HG03108 (cell line): ENCODE measurements around the gene REEP1.
A peak's percentile ranks its signal among the peaks of the same experiment; 100 is the strongest.
"Not testable (repeated sequence)": the region's sequence is repeated elsewhere in the genome, so short reads cannot be mapped to it uniquely, and the experiment has no call there.

Experiments
- ATAC-seq: cut with Tn5 transposase; IDR thresholded peaks from one replicate; pipeline ENCODE4 v1.9.1; 2021; ENCODE audit warnings: moderate library complexity; ENCODE audit not compliant: unreplicated experiment

The REEP1 gene

DNA sequence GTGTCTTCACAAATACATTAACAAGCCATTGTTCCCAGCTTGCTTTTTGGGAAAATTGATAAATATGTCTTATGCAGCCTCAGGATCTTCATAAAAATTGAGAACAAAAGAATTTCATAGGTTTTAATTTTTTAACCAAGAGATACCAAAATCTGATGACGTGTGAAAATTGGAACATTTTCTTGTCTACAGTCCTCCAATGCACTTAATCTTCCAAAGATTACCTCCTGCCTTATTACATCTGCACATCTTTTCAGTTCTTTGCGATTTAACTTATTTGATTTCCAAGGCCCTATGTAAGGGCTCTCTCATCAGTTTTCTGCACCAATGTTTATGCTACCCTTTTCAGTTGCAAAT is 135.1 kb downstream of the REEP1 start:
- ATAC-seq = no peak

- ATAC-seq = no peak
Measured at GRCh38 chr2:86201671-86202335, 135.6 kb downstream of the REEP1 start.

DNA sequence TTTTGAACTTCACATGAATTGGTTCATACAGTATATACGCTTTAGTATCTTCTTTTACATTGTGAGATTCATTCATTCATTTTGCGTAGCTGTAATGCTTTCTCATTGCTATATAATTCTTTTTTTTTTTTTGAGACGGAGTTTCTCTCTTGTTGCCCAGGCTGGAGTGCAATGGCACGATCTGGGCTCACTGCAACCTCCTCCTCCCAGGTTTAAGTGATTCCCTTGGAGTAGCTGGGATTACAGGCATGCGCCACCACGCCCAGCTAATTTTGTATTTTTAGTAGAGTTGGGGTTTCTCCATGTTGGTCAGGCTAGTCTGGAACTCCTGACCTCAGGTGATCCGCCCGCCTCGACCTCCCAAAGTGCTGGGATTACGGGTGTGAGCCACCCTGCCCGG is 136.9 kb downstream of the REEP1 start:
- not testable (repeated sequence) for ATAC-seq

GRCh38 chr2:86199834-86200177 is 137.6 kb downstream of the REEP1 start:
- no peak for ATAC-seq

DNA sequence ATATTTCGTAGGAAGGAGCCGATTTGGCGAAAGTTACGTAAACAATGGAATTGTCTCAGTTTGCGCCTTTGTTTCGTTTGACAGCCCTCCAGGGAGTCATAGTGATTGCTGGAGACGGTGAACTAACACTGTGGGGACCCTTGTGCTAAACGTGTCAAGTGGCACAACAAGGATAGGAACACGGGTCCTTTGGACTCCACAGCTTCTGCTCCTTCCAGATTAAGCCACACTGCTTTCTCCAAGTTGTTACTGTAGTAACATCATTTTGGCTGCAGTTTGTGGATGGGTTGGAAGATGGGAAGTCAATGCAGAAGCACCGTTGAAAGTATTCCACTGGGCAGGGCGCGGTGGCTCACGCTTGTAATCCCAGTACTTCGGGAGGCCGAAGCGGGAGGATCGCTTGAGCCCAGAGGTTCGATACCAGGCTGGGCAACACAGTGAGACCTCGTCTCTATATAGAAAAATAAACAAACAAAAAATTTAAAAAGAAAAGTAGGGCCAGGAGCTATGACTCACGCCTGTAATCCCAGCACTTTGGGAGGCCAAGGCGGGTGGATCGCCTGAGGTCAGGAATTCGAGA is 141.5 kb downstream of the REEP1 start:
- ATAC-seq = no peak

- peak; percentile 84 for ATAC-seq
Measured at GRCh38 chr2:86195055-86195807, 142.2 kb downstream of the REEP1 start, which contains the start of gene IMMT. Gene IMMT, minus strand, starts transcription at chr2:86195462. Its CDS starts 80 bp downstream, at chr2:86195382.

DNA sequence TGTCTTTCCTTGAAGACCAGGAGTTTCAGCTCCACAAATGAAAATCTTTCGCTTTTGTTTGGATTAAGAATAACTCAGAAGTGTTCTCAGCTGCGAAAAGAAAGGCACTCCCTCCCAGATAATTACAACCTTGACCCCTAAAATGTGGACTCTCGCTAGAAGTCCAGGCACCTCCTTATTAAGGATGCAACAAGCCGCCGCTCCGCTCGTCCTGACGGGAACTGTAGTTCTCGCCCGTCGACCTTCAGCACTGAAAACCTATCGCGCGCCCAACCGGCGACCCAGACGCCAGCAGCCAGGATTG is 142.7 kb downstream of the REEP1 start:
- ATAC-seq = no peak

- no peak for ATAC-seq
Measured at GRCh38 chr2:86193901-86194567, 143.4 kb downstream of the REEP1 start.

DNA sequence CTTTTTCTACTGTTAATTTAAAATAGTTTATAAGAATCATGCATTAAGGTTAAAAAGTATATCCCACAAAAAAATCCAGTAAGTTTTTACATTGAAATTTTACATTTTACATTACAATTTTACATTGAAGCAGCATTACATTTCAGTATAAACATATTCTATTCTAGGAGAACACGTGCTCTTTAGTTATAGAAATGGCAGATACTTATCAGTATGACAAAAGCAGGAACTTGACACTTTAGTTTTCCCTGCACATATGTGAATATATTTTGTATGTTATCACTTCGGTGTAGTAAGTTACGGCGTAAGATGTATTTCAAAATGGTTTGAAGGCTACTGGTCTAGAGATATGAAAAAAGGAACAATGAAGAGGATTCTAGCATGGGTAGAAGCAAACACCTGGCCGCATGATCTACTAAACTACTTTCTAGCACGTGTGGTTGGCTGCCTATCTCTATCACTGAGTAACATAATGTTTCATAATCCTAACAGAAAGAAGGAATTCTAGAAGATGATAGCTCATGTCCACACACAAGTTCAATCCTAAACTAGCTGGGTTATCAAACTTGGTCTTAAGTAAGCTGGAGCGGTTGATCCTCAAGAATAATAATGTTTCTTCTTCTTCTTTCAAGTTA is 147.5 kb downstream of the REEP1 start:
- ATAC-seq = no peak

GRCh38 chr2:86186431-86186830 is 151.0 kb downstream of the REEP1 start:
- ATAC-seq = peak; percentile 39

DNA sequence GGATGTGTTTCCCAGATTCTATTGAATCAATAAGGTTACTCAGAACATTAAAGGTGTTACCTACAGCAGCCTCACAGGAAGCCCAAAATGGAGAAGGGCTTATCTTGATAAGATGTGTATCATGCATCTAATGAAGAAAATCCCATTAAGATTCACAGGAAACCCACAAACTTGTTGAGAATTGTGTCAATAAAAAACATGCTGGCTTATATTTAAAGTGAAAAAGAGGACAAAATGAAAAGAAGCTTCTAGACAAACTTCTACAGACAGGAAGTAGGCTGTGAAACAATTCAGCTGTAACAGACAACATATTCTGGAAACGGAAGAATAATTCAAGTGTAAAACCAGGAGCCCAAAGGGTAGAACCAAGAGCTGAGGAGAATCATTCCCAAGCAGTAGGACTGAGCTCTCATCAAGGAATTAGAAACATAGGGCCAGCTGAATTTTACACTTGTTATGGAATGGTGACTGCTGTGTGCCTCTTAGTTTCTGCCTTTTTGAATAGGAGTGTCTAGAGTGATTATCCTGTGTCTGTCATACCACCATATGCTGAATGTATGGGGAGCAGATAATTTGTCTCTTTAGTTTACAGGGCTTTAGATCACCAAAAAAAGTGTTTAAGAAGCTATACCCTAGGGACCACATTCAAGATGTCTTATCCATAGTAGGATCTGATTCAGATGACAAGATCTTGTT is 151.8 kb downstream of the REEP1 start:
- peak; percentile 38 for ATAC-seq

- ATAC-seq = no peak
Measured at GRCh38 chr2:86176597-86176996, 160.8 kb downstream of the REEP1 start.

- no peak for ATAC-seq
Measured at GRCh38 chr2:86175828-86176227, 161.6 kb downstream of the REEP1 start.

- ATAC-seq = no peak
Measured at GRCh38 chr2:86174445-86174844, 163.0 kb downstream of the REEP1 start.

GRCh38 chr2:86172610-86173009 is 164.8 kb downstream of the REEP1 start:
- no peak for ATAC-seq

- ATAC-seq = no peak
Measured at GRCh38 chr2:86171295-86171694, 166.1 kb downstream of the REEP1 start.

DNA sequence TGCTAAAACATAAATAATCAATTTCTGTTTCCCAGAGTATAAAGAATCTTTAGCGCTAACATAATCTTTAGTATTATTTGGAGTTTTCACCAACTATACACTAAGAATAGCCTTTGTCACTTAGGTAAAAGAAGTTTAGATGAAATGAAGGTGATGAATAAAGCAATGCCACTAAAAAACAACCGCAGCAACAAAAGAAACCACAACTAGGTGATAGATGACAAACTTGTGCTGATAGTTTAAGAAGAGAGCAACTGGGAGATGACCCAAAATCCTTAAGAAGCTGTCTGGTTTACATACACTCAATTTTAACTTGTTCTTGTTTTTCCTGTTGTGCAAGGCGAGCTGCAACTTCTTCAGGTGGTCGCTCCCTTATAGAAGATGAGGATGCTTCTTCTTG is 167.0 kb downstream of the REEP1 start:
- no peak for ATAC-seq
